Stimulated activated CD8-positive, alpha-beta memory T cell treated with anti-CD3 and anti-CD28 coated beads, Interleukin-15, amount 100 ng/mL, for 4 hours (primary cell): ENCODE measurements around the gene MYEF2.

Experiments used
- DNase-seq, 2 donors: peaks; one replicate each; pipeline ENCODE4 v3.0.0-alpha.2; 2020; ENCODE audit warnings: low read depth in 2 of 2

MYEF2 gene

GRCh38 chr15:48089702-48090101 is 88.4 kb downstream of the MYEF2 start:
- DNase-seq: no peak

- no peak for DNase-seq
Observed at GRCh38 chr15:48087844-48088243, 90.3 kb downstream of the MYEF2 start.

- no peak for DNase-seq
Observed at GRCh38 chr15:48086576-48086975, 91.5 kb downstream of the MYEF2 start.

- DNase-seq: no peak
Observed at GRCh38 chr15:48086133-48086532, 92.0 kb downstream of the MYEF2 start.

- no peak for DNase-seq
Observed at GRCh38 chr15:48085591-48085930, 92.5 kb downstream of the MYEF2 start.

GRCh38 chr15:48084759-48085590 is 93.1 kb downstream of the MYEF2 start:
- DNase-seq: no peak
